Measurements from ENCODE around the gene ACTRT2. TPM values are rescaled to one million over a fixed set of nuclear protein-coding genes. Genes with fewer than 3 reads are reported as not detected.

The ACTRT2 gene
- total RNA-seq, 1 donor from 2014 or later = not detected

- peaks cover 11 to 34% of the 10 kb centered on the region in 2 donors for H3K4me1 ChIP-seq
- no peaks in the 10 kb centered on the region for H3K27me3 ChIP-seq
- no peak for TF ChIP-seq CTCF (IDR thresholded peaks at IDR 0.05)
- no peaks in the 10 kb centered on the region for H3K36me3 ChIP-seq
- intact Hi-C loops (cut with DNase I) = no loop called here
- peak overlapping the region; percentile 67 to 78 for H3K27ac ChIP-seq
- DNase-seq (ENCODE audit: low spot score in 2 of 2) = peak in 1 of 2 donors; percentile 62
- no peaks in the 10 kb centered on the region for H3K9me3 ChIP-seq
- no peak overlapping the region for H3K4me3 ChIP-seq
These were observed 46.5 kb upstream of the ACTRT2 start for GRCh38 chr1:2974701-2975301.

- Histone ChIP-seq H3K27ac (peak overlapping the region; percentile 67 to 78), H3K36me3 (no peaks in the 10 kb centered on the region), H3K9me3 (no peaks in the 10 kb centered on the region), H3K4me1 (peaks cover 17 to 42% of the 10 kb centered on the region in 2 donors), H3K4me3 (no peak overlapping the region), H3K27me3 (no peaks in the 10 kb centered on the region)
- DNase-seq (ENCODE audit: low spot score in 2 of 2) = peak in 1 of 2 donors; percentile 62
- TF ChIP-seq CTCF (IDR thresholded peaks at IDR 0.05) = no peak
- intact Hi-C loops (cut with DNase I) = no loop called here
These were observed 45.6 kb upstream of the ACTRT2 start for GRCh38 chr1:2975466-2976179.

- Histone ChIP-seq H3K27me3 (no peaks in the 10 kb centered on the region), H3K4me3 (no peak overlapping the region), H3K4me1 (peaks cover 19 to 47% of the 10 kb centered on the region in 2 donors), H3K36me3 (no peaks in the 10 kb centered on the region), H3K9me3 (no peaks in the 10 kb centered on the region), H3K27ac (peak overlapping the region; percentile 67 to 78)
- TF ChIP-seq CTCF (IDR thresholded peaks at IDR 0.05) = no peak
- DNase-seq (ENCODE audit: low spot score in 2 of 2) = peak in 1 of 2 donors; percentile 62
- intact Hi-C loops (cut with DNase I) = no loop called here
These were observed 45.1 kb upstream of the ACTRT2 start for GRCh38 chr1:2976180-2976562.

- H3K4me1 ChIP-seq = peaks cover 21 to 60% of the 10 kb centered on the region in 2 donors
- H3K27ac ChIP-seq = peak overlapping the region; percentile 57
- TF ChIP-seq CTCF (IDR thresholded peaks at IDR 0.05) = no peak
- H3K9me3 ChIP-seq = no peaks in the 10 kb centered on the region
- no peaks in the 10 kb centered on the region for H3K36me3 ChIP-seq
- no peak overlapping the region for H3K4me3 ChIP-seq
- intact Hi-C loops (cut with DNase I) = no loop called here
- peak in 1 of 2 donors; percentile 51 for DNase-seq (ENCODE audit: low spot score in 2 of 2)
- H3K27me3 ChIP-seq = no peaks in the 10 kb centered on the region
These were observed 43.2 kb upstream of the ACTRT2 start for GRCh38 chr1:2977886-2978611.

GRCh38 chr1:2978691-2979190 is 42.5 kb upstream of the ACTRT2 start:
- Histone ChIP-seq H3K27ac (peak overlapping the region in 1 of 2 donors; percentile 57), H3K36me3 (no peaks in the 10 kb centered on the region), H3K4me3 (no peak overlapping the region), H3K9me3 (no peaks in the 10 kb centered on the region), H3K4me1 (peaks cover 27 to 61% of the 10 kb centered on the region in 2 donors), H3K27me3 (no peaks in the 10 kb centered on the region)
- DNase-seq (ENCODE audit: low spot score in 2 of 2) = peak in 1 of 2 donors; percentile 59
- intact Hi-C loops (cut with DNase I) = no loop called here
- TF ChIP-seq CTCF (IDR thresholded peaks at IDR 0.05) = no peak

Measured in ascending aorta (tissue), 2 donors.